Parathyroid adenoma (tissue), 2 donors: ENCODE measurements around the gene ABCF3.

Source experiments
- H2AFZ ChIP-seq: fragments of 300-600 bp; sonication (generic); one replicate; pipeline ENCODE4 v1.7.0; 2017; ENCODE audit warnings: antibody characterized with exemption, mild to moderate bottlenecking
- H3K27ac ChIP-seq: fragments of 300-600 bp; sonication (generic); one replicate; pipeline ENCODE4 v1.7.0; 2017
- H3K27me3 ChIP-seq: fragments of 300-600 bp; sonication (generic); one replicate; pipeline ENCODE4 v1.7.0; 2017; ENCODE audit warnings: low read length; ENCODE audit not compliant: control insufficient read depth, insufficient read depth
- H3K36me3 ChIP-seq: fragments of 300-600 bp; sonication (generic); one replicate; pipeline ENCODE4 v1.7.0; 2017; ENCODE audit warnings: low read length; ENCODE audit not compliant: control insufficient read depth, insufficient read depth
- H3K4me1 ChIP-seq: fragments of 300-600 bp; sonication (generic); one replicate; pipeline ENCODE4 v1.7.0; 2017; ENCODE audit warnings: control low read depth
- H3K4me2 ChIP-seq: fragments of 300-600 bp; sonication (generic); one replicate; pipeline ENCODE4 v1.7.0; 2017; ENCODE audit warnings: low read length
- H3K4me3 ChIP-seq: fragments of 300-600 bp; sonication (generic); one replicate; pipeline ENCODE4 v1.7.0; 2017; ENCODE audit warnings: low read depth, low read length
- H3K79me2 ChIP-seq: fragments of 300-600 bp; sonication (generic); one replicate; pipeline ENCODE4 v1.7.0; 2017; ENCODE audit warnings: control low read depth
- H3K9ac ChIP-seq: fragments of 300-600 bp; sonication (generic); one replicate; pipeline ENCODE4 v1.7.0; 2017; ENCODE audit warnings: mild to moderate bottlenecking
- H3K9me3 ChIP-seq: fragments of 300-600 bp; sonication (generic); one replicate; pipeline ENCODE4 v1.7.0; 2017; ENCODE audit warnings: low read length; ENCODE audit not compliant: control insufficient read depth
- TF ChIP-seq, protein P1 (sequence below): fragments of 300-600 bp; sonication (generic); IDR thresholded peaks from one replicate; pipeline ENCODE4 v1.7.0; 2017; ENCODE audit warnings: antibody characterized with exemption, mild to moderate bottlenecking
- donor health status: primary hyperparathyroidism.

The ABCF3 gene

DNA sequence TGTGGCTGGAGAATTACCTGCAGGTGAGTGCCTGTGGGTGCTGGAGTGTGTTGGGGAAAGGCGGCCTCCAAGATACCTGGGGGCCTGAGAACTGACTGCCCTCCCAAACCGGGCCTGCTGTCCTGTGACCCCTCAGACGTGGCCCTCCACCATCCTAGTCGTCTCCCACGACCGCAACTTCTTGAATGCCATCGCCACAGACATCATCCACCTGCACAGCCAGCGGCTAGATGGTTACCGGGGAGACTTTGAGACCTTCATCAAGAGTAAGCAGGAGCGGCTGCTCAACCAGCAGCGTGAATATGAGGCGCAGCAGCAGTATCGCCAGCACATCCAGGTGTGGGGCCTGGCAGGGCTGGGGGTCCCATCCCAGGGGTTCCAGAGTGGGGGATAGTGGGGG, 3.4 kb downstream of the ABCF3 start:
- Histone ChIP-seq H3K4me2 (no peak overlapping the region), H2AFZ (no peak overlapping the region), H3K9ac (no peak overlapping the region), H3K4me3 (no peak overlapping the region), H3K27me3 (no peaks in the 10 kb centered on the region), H3K36me3 (no peaks in the 10 kb centered on the region), H3K4me1 (peaks cover 15% of the 10 kb centered on the region), H3K9me3 (no peaks in the 10 kb centered on the region), H3K27ac (no peak overlapping the region), H3K79me2 (peaks cover 14% of the 10 kb centered on the region)
- TF ChIP-seq, protein P1, sequence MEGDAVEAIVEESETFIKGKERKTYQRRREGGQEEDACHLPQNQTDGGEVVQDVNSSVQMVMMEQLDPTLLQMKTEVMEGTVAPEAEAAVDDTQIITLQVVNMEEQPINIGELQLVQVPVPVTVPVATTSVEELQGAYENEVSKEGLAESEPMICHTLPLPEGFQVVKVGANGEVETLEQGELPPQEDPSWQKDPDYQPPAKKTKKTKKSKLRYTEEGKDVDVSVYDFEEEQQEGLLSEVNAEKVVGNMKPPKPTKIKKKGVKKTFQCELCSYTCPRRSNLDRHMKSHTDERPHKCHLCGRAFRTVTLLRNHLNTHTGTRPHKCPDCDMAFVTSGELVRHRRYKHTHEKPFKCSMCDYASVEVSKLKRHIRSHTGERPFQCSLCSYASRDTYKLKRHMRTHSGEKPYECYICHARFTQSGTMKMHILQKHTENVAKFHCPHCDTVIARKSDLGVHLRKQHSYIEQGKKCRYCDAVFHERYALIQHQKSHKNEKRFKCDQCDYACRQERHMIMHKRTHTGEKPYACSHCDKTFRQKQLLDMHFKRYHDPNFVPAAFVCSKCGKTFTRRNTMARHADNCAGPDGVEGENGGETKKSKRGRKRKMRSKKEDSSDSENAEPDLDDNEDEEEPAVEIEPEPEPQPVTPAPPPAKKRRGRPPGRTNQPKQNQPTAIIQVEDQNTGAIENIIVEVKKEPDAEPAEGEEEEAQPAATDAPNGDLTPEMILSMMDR, result no peak

- H3K4me1 ChIP-seq, result peaks cover under 1% of the 10 kb centered on the region
- no peak overlapping the region for H3K9ac ChIP-seq
- H3K79me2 ChIP-seq, result no peaks in the 10 kb centered on the region
- no peak overlapping the region for H3K4me3 ChIP-seq
- H3K27ac ChIP-seq, result no peak overlapping the region
- no peaks in the 10 kb centered on the region for H3K9me3 ChIP-seq
- no peak overlapping the region for H3K4me2 ChIP-seq
- H3K27me3 ChIP-seq, result no peaks in the 10 kb centered on the region
- no peak overlapping the region for H2AFZ ChIP-seq
- no peaks in the 10 kb centered on the region for H3K36me3 ChIP-seq
- TF ChIP-seq, protein P1, result no peak
Observed at GRCh38 chr3:184192889-184193288, 6.9 kb downstream of the ABCF3 start.

GRCh38 chr3:184193991-184194539, 8.1 kb downstream of the ABCF3 start:
- H3K27me3 ChIP-seq, result no peaks in the 10 kb centered on the region
- H3K36me3 ChIP-seq, result no peaks in the 10 kb centered on the region
- H3K9me3 ChIP-seq, result no peaks in the 10 kb centered on the region
- no peak overlapping the region for H3K4me2 ChIP-seq
- H3K4me1 ChIP-seq, result no peaks in the 10 kb centered on the region
- TF ChIP-seq, protein P1, result no peak
- H3K27ac ChIP-seq, result no peak overlapping the region
- no peaks in the 10 kb centered on the region for H3K79me2 ChIP-seq
- no peak overlapping the region for H3K9ac ChIP-seq
- H3K4me3 ChIP-seq, result no peak overlapping the region
- H2AFZ ChIP-seq, result no peak overlapping the region

GRCh38 chr3:184196536-184196935, 10.5 kb downstream of the ABCF3 start:
- Histone ChIP-seq H3K27me3 (no peaks in the 10 kb centered on the region), H3K4me2 (no peak overlapping the region), H3K36me3 (no peaks in the 10 kb centered on the region), H3K9me3 (no peaks in the 10 kb centered on the region), H3K4me1 (no peaks in the 10 kb centered on the region), H3K9ac (no peak overlapping the region), H3K27ac (no peak overlapping the region), H3K4me3 (no peak overlapping the region), H2AFZ (no peak overlapping the region), H3K79me2 (no peaks in the 10 kb centered on the region)
- TF ChIP-seq, protein P1, result no peak

DNA sequence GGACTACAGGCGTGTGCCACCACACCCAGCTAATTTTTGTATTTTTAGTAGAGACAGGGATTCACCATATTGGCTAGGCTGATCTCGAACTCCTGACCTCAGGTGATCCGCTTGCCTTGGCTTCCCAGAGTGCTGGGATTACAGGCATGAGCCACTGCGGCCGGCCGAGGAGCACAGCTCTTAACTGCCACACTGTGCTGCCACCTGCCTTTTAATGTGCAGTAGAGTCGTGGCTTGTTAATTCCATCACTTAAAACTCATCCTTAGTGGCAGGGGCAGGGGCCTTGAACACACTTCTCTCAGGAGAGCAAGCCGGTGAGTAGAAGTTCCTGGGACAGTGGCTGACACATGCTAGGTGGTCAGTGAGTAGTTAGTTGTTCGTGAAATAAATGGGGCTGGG, 12.5 kb downstream of the ABCF3 start:
- TF ChIP-seq, protein P1, result no peak
- Histone ChIP-seq H2AFZ (no peak overlapping the region), H3K36me3 (no peaks in the 10 kb centered on the region), H3K4me2 (no peak overlapping the region), H3K4me3 (no peak overlapping the region), H3K27ac (no peak overlapping the region), H3K9me3 (no peaks in the 10 kb centered on the region), H3K4me1 (no peaks in the 10 kb centered on the region), H3K79me2 (no peaks in the 10 kb centered on the region), H3K27me3 (no peaks in the 10 kb centered on the region), H3K9ac (no peak overlapping the region)
